ENCODE results near the gene UBL4B. TPM values are rescaled to one million over a fixed set of nuclear protein-coding genes. Genes with fewer than 3 reads are reported as not detected.

Gene UBL4B
- total and polyA plus RNA-seq, 2 donors (not counting 1 experiment from before 2014, with no cell fraction given): not detected

- DNase-seq: peak; percentile 39
- 9% methylated on average over 13 of the region's 15 CpGs for WGBS (ENCODE audit: insufficient coverage)
- H3K27me3 ChIP-seq (replicated peaks in 1 of 4; ENCODE audit: control extremely low read depth in 1 of 4, control insufficient read depth in 3 of 4, insufficient read depth in 4 of 4, low read length in 3 of 4): peaks cover 0 to 61% (median 27%) of the 10 kb centered on the region in 4 experiments
- peaks cover 11% of the 10 kb centered on the region for H3K4me1 Mint-ChIP-seq
- ChIA-PET POLR2A (no interaction called here), CTCF (interaction anchor here (1.4 to 3.1 kb wide), 5 partner anchors 10 to 412 kb away, joined by 3 to 14 read pairs (median 4); no protein-coding TSS in a partner anchor)
- peaks cover 0 to 6% (median 0%) of the 10 kb centered on the region in 3 donors for H3K9me3 ChIP-seq (ENCODE audit: control extremely low read depth in 1 of 3, control insufficient read depth in 2 of 3, insufficient read depth in 1 of 3, low read length in 2 of 3)
- peak overlapping the region; percentile 97 for H3K4me2 ChIP-seq (replicated peaks; ENCODE audit: low read depth, low read length, poor library complexity, severe bottlenecking)
- no peaks in the 10 kb centered on the region for H3K36me3 ChIP-seq (replicated peaks in 1 of 2; ENCODE audit: control extremely low read depth in 1 of 2, control insufficient read depth in 1 of 2, extremely low read depth in 1 of 2, insufficient read depth in 2 of 2, low read length in 1 of 2)
- H3K9me3 Mint-ChIP-seq (ENCODE audit: insufficient read depth): no peaks in the 10 kb centered on the region
- H3K4me3 Mint-ChIP-seq: peak overlapping the region; percentile 81
- intact Hi-C loops (cut with micrococcal nuclease): loop anchor here (2.0 kb wide), 1 partner anchor 14 kb away; no protein-coding TSS in a partner anchor
- H4K20me1 ChIP-seq (ENCODE audit: control insufficient read depth, insufficient read depth, low read length, poor library complexity, severe bottlenecking): no peaks in the 10 kb centered on the region
- H3K4me1 ChIP-seq (ENCODE audit: control insufficient read depth in 2 of 2, insufficient read depth in 2 of 2, low read length in 2 of 2): peaks cover 12 to 18% of the 10 kb centered on the region in 2 donors
- no peak for TF ChIP-seq CTCF (IDR thresholded peaks at IDR 0.05)
- peak overlapping the region; percentile 76 for H3K9ac ChIP-seq (ENCODE audit: low read length)
- peak overlapping the region; percentile 79 for H2AFZ ChIP-seq (ENCODE audit: insufficient read depth, low read depth, low read length, poor library complexity, severe bottlenecking)
- H3K27me3 Mint-ChIP-seq: peaks cover 65% of the 10 kb centered on the region
- no peak overlapping the region for H3K27ac ChIP-seq (ENCODE audit: low read length in 2 of 2)
- H3K79me2 ChIP-seq (ENCODE audit: control insufficient read depth, insufficient read depth, low read length): no peaks in the 10 kb centered on the region
- peak overlapping the region; percentile 54 to 79 (median 58) for H3K4me3 ChIP-seq (ENCODE audit: control extremely low read depth in 1 of 5, extremely low read depth in 1 of 5, insufficient read depth in 1 of 5, low read depth in 2 of 5, low read length in 4 of 5)
- no peak overlapping the region for H3K27ac Mint-ChIP-seq
- ATAC-seq (ENCODE audit: low read depth): no peak
Measured at GRCh38 chr1:110083061-110083865, 29.0 kb upstream of the UBL4B start.

GRCh38 chr1:110083866-110084226 is 28.4 kb upstream of the UBL4B start:
- no peak overlapping the region for H3K27ac Mint-ChIP-seq
- ATAC-seq (ENCODE audit: low read depth): peak; percentile 15

More at GRCh38 chr1:110083866-110084226, 28.4 kb upstream of the UBL4B start:
- 2% methylated on average over 35 of the region's 37 CpGs for WGBS (ENCODE audit: insufficient coverage)
- intact Hi-C loops (cut with micrococcal nuclease): loop anchor here (2.0 kb wide), 1 partner anchor 15 kb away; no protein-coding TSS in a partner anchor
- peaks cover 0 to 9% (median 0%) of the 10 kb centered on the region in 3 donors for H3K9me3 ChIP-seq (ENCODE audit: control extremely low read depth in 1 of 3, control insufficient read depth in 2 of 3, insufficient read depth in 1 of 3, low read length in 2 of 3)
- DNase-seq: peak; percentile 42
- ChIA-PET CTCF (no interaction called here), POLR2A (no interaction called here)
- H3K4me2 ChIP-seq (replicated peaks; ENCODE audit: low read depth, low read length, poor library complexity, severe bottlenecking): peak overlapping the region; percentile 97
- Mint-ChIP-seq H3K9me3 (ENCODE audit: insufficient read depth) (no peaks in the 10 kb centered on the region), H3K4me1 (peaks cover 11% of the 10 kb centered on the region), H3K4me3 (peak overlapping the region; percentile 81), H3K27me3 (peaks cover 61% of the 10 kb centered on the region)
- no peak overlapping the region for H3K27ac ChIP-seq (ENCODE audit: low read length in 2 of 2)
- peak overlapping the region; percentile 79 for H2AFZ ChIP-seq (ENCODE audit: insufficient read depth, low read depth, low read length, poor library complexity, severe bottlenecking)
- H3K4me1 ChIP-seq (ENCODE audit: control insufficient read depth in 2 of 2, insufficient read depth in 2 of 2, low read length in 2 of 2): peaks cover 12 to 21% of the 10 kb centered on the region in 2 donors
- peak overlapping the region; percentile 76 for H3K9ac ChIP-seq (ENCODE audit: low read length)
- H4K20me1 ChIP-seq (ENCODE audit: control insufficient read depth, insufficient read depth, low read length, poor library complexity, severe bottlenecking): no peaks in the 10 kb centered on the region
- H3K36me3 ChIP-seq (replicated peaks in 1 of 2; ENCODE audit: control extremely low read depth in 1 of 2, control insufficient read depth in 1 of 2, extremely low read depth in 1 of 2, insufficient read depth in 2 of 2, low read length in 1 of 2): no peaks in the 10 kb centered on the region
- peaks cover 0 to 64% (median 27%) of the 10 kb centered on the region in 4 experiments for H3K27me3 ChIP-seq (replicated peaks in 1 of 4; ENCODE audit: control extremely low read depth in 1 of 4, control insufficient read depth in 3 of 4, insufficient read depth in 4 of 4, low read length in 3 of 4)
- H3K79me2 ChIP-seq (ENCODE audit: control insufficient read depth, insufficient read depth, low read length): no peaks in the 10 kb centered on the region
- peak overlapping the region; percentile 54 to 79 (median 58) for H3K4me3 ChIP-seq (ENCODE audit: control extremely low read depth in 1 of 5, extremely low read depth in 1 of 5, insufficient read depth in 1 of 5, low read depth in 2 of 5, low read length in 4 of 5)
- peak; percentile 67 for TF ChIP-seq EZH2 (IDR thresholded peaks at IDR 0.05; ENCODE audit: borderline replicate concordance, insufficient read depth, low read depth, low read length, poor library complexity, severe bottlenecking)
- TF ChIP-seq CTCF (IDR thresholded peaks at IDR 0.05): no peak
